HG03354 (cell line): ENCODE measurements around the gene PRKAG2.

Experiments
- ATAC-seq: cut with Tn5 transposase; IDR thresholded peaks from one replicate; pipeline ENCODE4 v1.9.1; 2021; ENCODE audit warnings: mild to moderate bottlenecking; ENCODE audit not compliant: unreplicated experiment, poor library complexity, severe bottlenecking

The PRKAG2 gene

GRCh38 chr7:151901828-151902227 lies 24.9 kb upstream of the PRKAG2 start:
- no peak for ATAC-seq

- ATAC-seq, result no peak
These were observed 24.2 kb upstream of the PRKAG2 start for GRCh38 chr7:151900986-151901621.

- ATAC-seq, result no peak
These were observed 23.7 kb upstream of the PRKAG2 start for GRCh38 chr7:151900591-151900985.

GRCh38 chr7:151899513-151900360 lies 22.8 kb upstream of the PRKAG2 start:
- ATAC-seq, result no peak

- no peak for ATAC-seq
These were observed 21.2 kb upstream of the PRKAG2 start for GRCh38 chr7:151897951-151898686.

- no peak for ATAC-seq
These were observed 20.3 kb upstream of the PRKAG2 start for GRCh38 chr7:151897161-151897731.

- no peak for ATAC-seq
These were observed 19.6 kb upstream of the PRKAG2 start for GRCh38 chr7:151896486-151896885.

GRCh38 chr7:151896086-151896485 lies 19.2 kb upstream of the PRKAG2 start:
- ATAC-seq, result no peak

GRCh38 chr7:151895631-151896031 lies 18.7 kb upstream of the PRKAG2 start:
- no peak for ATAC-seq

- no peak for ATAC-seq
These were observed 18.2 kb upstream of the PRKAG2 start for GRCh38 chr7:151895008-151895630.

- ATAC-seq, result no peak
These were observed 17.4 kb upstream of the PRKAG2 start for GRCh38 chr7:151894111-151895007.

GRCh38 chr7:151893405-151893923 lies 16.5 kb upstream of the PRKAG2 start:
- ATAC-seq, result no peak

GRCh38 chr7:151891753-151892152 lies 14.8 kb upstream of the PRKAG2 start:
- no peak for ATAC-seq

- no peak for ATAC-seq
These were observed 14.3 kb upstream of the PRKAG2 start for GRCh38 chr7:151891182-151891581.

- ATAC-seq, result no peak
These were observed 13.6 kb upstream of the PRKAG2 start for GRCh38 chr7:151890355-151891004.

GRCh38 chr7:151889406-151890354 lies 12.8 kb upstream of the PRKAG2 start:
- ATAC-seq, result no peak
